Measurements from ENCODE around the gene ELOA. TPM values are rescaled to one million over a fixed set of nuclear protein-coding genes. Genes with fewer than 3 reads are reported as not detected.

ELOA gene
- total and polyA plus RNA-seq, 2 of the 13 experiments (the other 11 are each of a cell fraction or from before 2014, with no cell fraction given), result 14.2 to 28.5 TPM

- TF ChIP-seq, protein P1, sequence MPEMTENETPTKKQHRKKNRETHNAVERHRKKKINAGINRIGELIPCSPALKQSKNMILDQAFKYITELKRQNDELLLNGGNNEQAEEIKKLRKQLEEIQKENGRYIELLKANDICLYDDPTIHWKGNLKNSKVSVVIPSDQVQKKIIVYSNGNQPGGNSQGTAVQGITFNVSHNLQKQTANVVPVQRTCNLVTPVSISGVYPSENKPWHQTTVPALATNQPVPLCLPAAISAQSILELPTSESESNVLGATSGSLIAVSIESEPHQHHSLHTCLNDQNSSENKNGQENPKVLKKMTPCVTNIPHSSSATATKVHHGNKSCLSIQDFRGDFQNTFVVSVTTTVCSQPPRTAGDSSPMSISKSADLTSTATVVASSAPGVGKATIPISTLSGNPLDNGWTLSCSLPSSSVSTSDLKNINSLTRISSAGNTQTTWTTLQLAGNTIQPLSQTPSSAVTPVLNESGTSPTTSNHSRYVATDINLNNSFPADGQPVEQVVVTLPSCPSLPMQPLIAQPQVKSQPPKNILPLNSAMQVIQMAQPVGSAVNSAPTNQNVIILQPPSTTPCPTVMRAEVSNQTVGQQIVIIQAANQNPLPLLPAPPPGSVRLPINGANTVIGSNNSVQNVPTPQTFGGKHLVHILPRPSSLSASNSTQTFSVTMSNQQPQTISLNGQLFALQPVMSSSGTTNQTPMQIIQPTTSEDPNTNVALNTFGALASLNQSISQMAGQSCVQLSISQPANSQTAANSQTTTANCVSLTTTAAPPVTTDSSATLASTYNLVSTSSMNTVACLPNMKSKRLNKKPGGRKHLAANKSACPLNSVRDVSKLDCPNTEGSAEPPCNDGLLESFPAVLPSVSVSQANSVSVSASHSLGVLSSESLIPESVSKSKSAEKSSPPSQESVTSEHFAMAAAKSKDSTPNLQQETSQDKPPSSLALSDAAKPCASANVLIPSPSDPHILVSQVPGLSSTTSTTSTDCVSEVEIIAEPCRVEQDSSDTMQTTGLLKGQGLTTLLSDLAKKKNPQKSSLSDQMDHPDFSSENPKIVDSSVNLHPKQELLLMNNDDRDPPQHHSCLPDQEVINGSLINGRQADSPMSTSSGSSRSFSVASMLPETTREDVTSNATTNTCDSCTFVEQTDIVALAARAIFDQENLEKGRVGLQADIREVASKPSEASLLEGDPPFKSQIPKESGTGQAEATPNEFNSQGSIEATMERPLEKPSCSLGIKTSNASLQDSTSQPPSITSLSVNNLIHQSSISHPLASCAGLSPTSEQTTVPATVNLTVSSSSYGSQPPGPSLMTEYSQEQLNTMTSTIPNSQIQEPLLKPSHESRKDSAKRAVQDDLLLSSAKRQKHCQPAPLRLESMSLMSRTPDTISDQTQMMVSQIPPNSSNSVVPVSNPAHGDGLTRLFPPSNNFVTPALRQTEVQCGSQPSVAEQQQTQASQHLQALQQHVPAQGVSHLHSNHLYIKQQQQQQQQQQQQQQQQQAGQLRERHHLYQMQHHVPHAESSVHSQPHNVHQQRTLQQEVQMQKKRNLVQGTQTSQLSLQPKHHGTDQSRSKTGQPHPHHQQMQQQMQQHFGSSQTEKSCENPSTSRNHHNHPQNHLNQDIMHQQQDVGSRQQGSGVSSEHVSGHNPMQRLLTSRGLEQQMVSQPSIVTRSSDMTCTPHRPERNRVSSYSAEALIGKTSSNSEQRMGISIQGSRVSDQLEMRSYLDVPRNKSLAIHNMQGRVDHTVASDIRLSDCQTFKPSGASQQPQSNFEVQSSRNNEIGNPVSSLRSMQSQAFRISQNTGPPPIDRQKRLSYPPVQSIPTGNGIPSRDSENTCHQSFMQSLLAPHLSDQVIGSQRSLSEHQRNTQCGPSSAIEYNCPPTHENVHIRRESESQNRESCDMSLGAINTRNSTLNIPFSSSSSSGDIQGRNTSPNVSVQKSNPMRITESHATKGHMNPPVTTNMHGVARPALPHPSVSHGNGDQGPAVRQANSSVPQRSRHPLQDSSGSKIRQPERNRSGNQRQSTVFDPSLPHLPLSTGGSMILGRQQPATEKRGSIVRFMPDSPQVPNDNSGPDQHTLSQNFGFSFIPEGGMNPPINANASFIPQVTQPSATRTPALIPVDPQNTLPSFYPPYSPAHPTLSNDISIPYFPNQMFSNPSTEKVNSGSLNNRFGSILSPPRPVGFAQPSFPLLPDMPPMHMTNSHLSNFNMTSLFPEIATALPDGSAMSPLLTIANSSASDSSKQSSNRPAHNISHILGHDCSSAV (CRISPR knock-in tag; IDR thresholded peaks at IDR 0.05; ENCODE audit: borderline replicate concordance), result no peak
- TF ChIP-seq ZNF446 (CRISPR knock-in tag; IDR thresholded peaks at IDR 0.05), result peak; percentile 97; the same call in 1 of the 2 replicates
- no peak for TF ChIP-seq NFATC3 (CRISPR knock-in tag; IDR thresholded peaks at IDR 0.05)
- peak; percentile 55; the same call in 1 of the 2 replicates for TF ChIP-seq KDM5A (IDR thresholded peaks at IDR 0.05; ENCODE audit: borderline replicate concordance, low read length)
- peak; percentile 35 for TF ChIP-seq ZNF263 (CRISPR knock-in tag; IDR thresholded peaks at IDR 0.05)
- no peak for TF ChIP-seq ZNF124 (CRISPR knock-in tag; IDR thresholded peaks at IDR 0.05)
- TF ChIP-seq ZNF280B (CRISPR knock-in tag; IDR thresholded peaks at IDR 0.05; ENCODE audit: borderline replicate concordance), result no peak
- TF ChIP-seq TAF15 (IDR thresholded peaks at IDR 0.05; ENCODE audit: low read depth, low read length, poor library complexity, severe bottlenecking), result no peak
- no peak for TF ChIP-seq ZNF550 (CRISPR knock-in tag; IDR thresholded peaks at IDR 0.05; ENCODE audit: borderline replicate concordance)
- TF ChIP-seq, protein P2, sequence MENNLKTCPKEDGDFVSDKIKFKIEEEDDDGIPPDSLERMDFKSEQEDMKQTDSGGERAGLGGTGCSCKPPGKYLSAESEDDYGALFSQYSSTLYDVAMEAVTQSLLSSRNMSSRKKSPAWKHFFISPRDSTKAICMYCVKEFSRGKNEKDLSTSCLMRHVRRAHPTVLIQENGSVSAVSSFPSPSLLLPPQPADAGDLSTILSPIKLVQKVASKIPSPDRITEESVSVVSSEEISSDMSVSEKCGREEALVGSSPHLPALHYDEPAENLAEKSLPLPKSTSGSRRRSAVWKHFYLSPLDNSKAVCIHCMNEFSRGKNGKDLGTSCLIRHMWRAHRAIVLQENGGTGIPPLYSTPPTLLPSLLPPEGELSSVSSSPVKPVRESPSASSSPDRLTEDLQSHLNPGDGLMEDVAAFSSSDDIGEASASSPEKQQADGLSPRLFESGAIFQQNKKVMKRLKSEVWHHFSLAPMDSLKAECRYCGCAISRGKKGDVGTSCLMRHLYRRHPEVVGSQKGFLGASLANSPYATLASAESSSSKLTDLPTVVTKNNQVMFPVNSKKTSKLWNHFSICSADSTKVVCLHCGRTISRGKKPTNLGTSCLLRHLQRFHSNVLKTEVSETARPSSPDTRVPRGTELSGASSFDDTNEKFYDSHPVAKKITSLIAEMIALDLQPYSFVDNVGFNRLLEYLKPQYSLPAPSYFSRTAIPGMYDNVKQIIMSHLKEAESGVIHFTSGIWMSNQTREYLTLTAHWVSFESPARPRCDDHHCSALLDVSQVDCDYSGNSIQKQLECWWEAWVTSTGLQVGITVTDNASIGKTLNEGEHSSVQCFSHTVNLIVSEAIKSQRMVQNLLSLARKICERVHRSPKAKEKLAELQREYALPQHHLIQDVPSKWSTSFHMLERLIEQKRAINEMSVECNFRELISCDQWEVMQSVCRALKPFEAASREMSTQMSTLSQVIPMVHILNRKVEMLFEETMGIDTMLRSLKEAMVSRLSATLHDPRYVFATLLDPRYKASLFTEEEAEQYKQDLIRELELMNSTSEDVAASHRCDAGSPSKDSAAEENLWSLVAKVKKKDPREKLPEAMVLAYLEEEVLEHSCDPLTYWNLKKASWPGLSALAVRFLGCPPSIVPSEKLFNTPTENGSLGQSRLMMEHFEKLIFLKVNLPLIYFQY (CRISPR knock-in tag; IDR thresholded peaks at IDR 0.05; ENCODE audit: borderline replicate concordance), result no peak
- TF ChIP-seq ZKSCAN8 (CRISPR knock-in tag; IDR thresholded peaks at IDR 0.05; ENCODE audit: borderline replicate concordance), result 0 out of 2 replicates have a peak, but pooled peaks have one; percentile 26
These were observed 34.9 kb downstream of the ELOA start, which contains the start of gene PITHD1 (continued) for GRCh38 chr1:23777979-23778814.
